WTC11 (cell line): ENCODE measurements around the gene PC. TPM values are rescaled to one million over a fixed set of nuclear protein-coding genes. Genes with fewer than 3 reads are reported as not detected.
A peak's percentile ranks its signal among the peaks of the same experiment; 100 is the strongest.

ENCODE experiments used
- ATAC-seq: fragments of 200-7000 bp; cut with Tn5 transposase; 2 replicates; pipeline ENCODE4 v1.10.0; 2021; ENCODE audit warnings: mild to moderate bottlenecking, moderate library complexity
- CTCF ChIA-PET: fragments of 300-600 bp; sonication (Branson Sonifier 250); formaldehyde crosslinking; loops from one replicate; lab custom pipeline; 2021; ENCODE audit warnings: antibody characterized with exemption; lab: Charles Lee
- POLR2A ChIA-PET: fragments of 350-600 bp; sonication (Branson Sonifier 250); formaldehyde crosslinking; loops from one replicate; lab custom pipeline; 2021; ENCODE audit warnings: antibody characterized with exemption; lab: Charles Lee
- DNase-seq: peaks from one replicate; pipeline ENCODE4 v3.0.0; 2021; ENCODE audit warnings: low spot score
- H3K27ac Mint-ChIP-seq: 2 replicates; pipeline ENCODE4 v1.8.0; 2021; ENCODE audit warnings: mixed read lengths
- H3K27me3 Mint-ChIP-seq: 2 replicates; pipeline ENCODE4 v1.8.0; 2021; ENCODE audit warnings: low read depth, mild to moderate bottlenecking, moderate library complexity, mixed read lengths
- H3K36me3 Mint-ChIP-seq: 2 replicates; pipeline ENCODE4 v1.8.0; 2021; ENCODE audit warnings: mixed read lengths
- H3K4me1 Mint-ChIP-seq: 2 replicates; pipeline ENCODE4 v1.8.0; 2022; ENCODE audit warnings: mixed read lengths
- H3K4me3 Mint-ChIP-seq: 2 replicates; pipeline ENCODE4 v1.8.0; 2021; ENCODE audit warnings: mild to moderate bottlenecking, moderate library complexity, mixed read lengths
- H3K9me3 Mint-ChIP-seq: 2 replicates; pipeline ENCODE4 v1.8.0; 2021; ENCODE audit warnings: mixed read lengths
- ATF3 ChIP-seq: sonication (generic); formaldehyde crosslinking; conservative IDR thresholded peaks from 2 replicates; pipeline ENCODE4 v1.8.1; 2022; ENCODE audit warnings: mild to moderate bottlenecking, missing genetic modification reagents
- CREM ChIP-seq: sonication (generic); formaldehyde crosslinking; IDR thresholded peaks from 2 replicates; pipeline ENCODE4 v1.8.1; 2022; ENCODE audit warnings: mild to moderate bottlenecking, missing genetic modification reagents, moderate library complexity
- EMX1 ChIP-seq: fragments of 250-450 bp; sonication (Bioruptor Pico); IDR thresholded peaks from 2 replicates; pipeline ENCODE4 v1.8.0; 2021; ENCODE audit warnings: mild to moderate bottlenecking
- FOXP1 ChIP-seq: sonication (generic); formaldehyde crosslinking; IDR thresholded peaks from 2 replicates; pipeline ENCODE4 v1.8.0; 2022; ENCODE audit warnings: missing genetic modification reagents, mild to moderate bottlenecking, moderate library complexity, borderline replicate concordance
- HMGA2 ChIP-seq: fragments of 250-450 bp; sonication (Bioruptor Pico); IDR thresholded peaks from 2 replicates; pipeline ENCODE4 v1.4.0; 2021; ENCODE audit warnings: mild to moderate bottlenecking, moderate library complexity
- HMGXB4 ChIP-seq: sonication (generic); formaldehyde crosslinking; IDR thresholded peaks from 2 replicates; pipeline ENCODE4 v1.8.1; 2023; ENCODE audit warnings: mild to moderate bottlenecking, moderate library complexity, missing genetic modification reagents
- JUN ChIP-seq: sonication (generic); formaldehyde crosslinking; IDR thresholded peaks from 2 replicates; pipeline ENCODE4 v1.8.0; 2023; ENCODE audit warnings: mild to moderate bottlenecking, missing genetic modification reagents
- MXD4 ChIP-seq: fragments of 250-450 bp; sonication (Bioruptor Pico); IDR thresholded peaks from 2 replicates; pipeline ENCODE4 v1.8.0; 2021; ENCODE audit warnings: mild to moderate bottlenecking, moderate library complexity, borderline replicate concordance
- MYBL2 ChIP-seq: sonication (generic); formaldehyde crosslinking; IDR thresholded peaks from 2 replicates; pipeline ENCODE4 v1.8.1; 2023; ENCODE audit warnings: mild to moderate bottlenecking, moderate library complexity, missing genetic modification reagents
- SP1 ChIP-seq: sonication (generic); formaldehyde crosslinking; conservative IDR thresholded peaks from 2 replicates; pipeline ENCODE4 v1.8.1; 2022; ENCODE audit warnings: missing genetic modification reagents
- TCF7 ChIP-seq: sonication (generic); formaldehyde crosslinking; IDR thresholded peaks from 2 replicates; pipeline ENCODE4 v1.8.0; 2022; ENCODE audit warnings: mild to moderate bottlenecking, low read depth, missing genetic modification reagents, moderate library complexity
- TEAD1 ChIP-seq: sonication (generic); formaldehyde crosslinking; IDR thresholded peaks from 2 replicates; pipeline ENCODE4 v1.8.0; 2022; ENCODE audit warnings: mild to moderate bottlenecking, missing genetic modification reagents
- ZNF138 ChIP-seq: sonication (generic); formaldehyde crosslinking; conservative IDR thresholded peaks from 2 replicates; pipeline ENCODE4 v1.8.1; 2022; ENCODE audit warnings: mild to moderate bottlenecking, moderate library complexity, missing genetic modification reagents
- ZNF263 ChIP-seq: sonication (generic); formaldehyde crosslinking; IDR thresholded peaks from 2 replicates; pipeline ENCODE4 v1.8.1; 2022; ENCODE audit warnings: low read depth, mild to moderate bottlenecking, moderate library complexity, missing genetic modification reagents
- ZNF317 ChIP-seq: sonication (generic); formaldehyde crosslinking; IDR thresholded peaks from 2 replicates; pipeline ENCODE4 v1.8.1; 2023; ENCODE audit warnings: low read depth, mild to moderate bottlenecking, moderate library complexity, missing genetic modification reagents, borderline replicate concordance
- ZNF416 ChIP-seq: fragments of 250-450 bp; sonication (Bioruptor Pico); IDR thresholded peaks from 2 replicates; pipeline ENCODE4 v1.9.0; 2021; ENCODE audit warnings: mild to moderate bottlenecking, inconsistent platforms
- ZNF671 ChIP-seq: fragments of 250-450 bp; sonication (Bioruptor Pico); IDR thresholded peaks from 2 replicates; pipeline ENCODE4 v1.8.0; 2021; ENCODE audit warnings: mild to moderate bottlenecking
- total RNA-seq: library from RNA; stranded (reverse); gene quantifications from 3 replicates; pipeline ENCODE4 v1.2.3, GENCODE V29; 2021
- TF ChIP-seq, protein P1 (sequence below): fragments of 250-450 bp; sonication (Bioruptor Pico); IDR thresholded peaks from 2 replicates; pipeline ENCODE4 v1.9.0; 2021; ENCODE audit warnings: moderate library complexity, mild to moderate bottlenecking, inconsistent platforms, borderline replicate concordance
- TF ChIP-seq, protein P2 (sequence below): fragments of 250-450 bp; sonication (Bioruptor Pico); IDR thresholded peaks from 2 replicates; pipeline ENCODE4 v1.9.0; 2021; ENCODE audit warnings: mild to moderate bottlenecking
- TF ChIP-seq, protein P3 (sequence below): fragments of 250-450 bp; sonication (Bioruptor Pico); IDR thresholded peaks from 2 replicates; pipeline ENCODE4 v2.1.2; 2022; ENCODE audit warnings: mild to moderate bottlenecking, moderate library complexity
- TF ChIP-seq, protein P4 (sequence below): sonication (generic); formaldehyde crosslinking; IDR thresholded peaks from 2 replicates; pipeline ENCODE4 v1.8.0; 2022; ENCODE audit warnings: missing genetic modification reagents

The PC gene
- total RNA-seq, 1 experiment from 2014 or later, result 27.2 TPM

DNA sequence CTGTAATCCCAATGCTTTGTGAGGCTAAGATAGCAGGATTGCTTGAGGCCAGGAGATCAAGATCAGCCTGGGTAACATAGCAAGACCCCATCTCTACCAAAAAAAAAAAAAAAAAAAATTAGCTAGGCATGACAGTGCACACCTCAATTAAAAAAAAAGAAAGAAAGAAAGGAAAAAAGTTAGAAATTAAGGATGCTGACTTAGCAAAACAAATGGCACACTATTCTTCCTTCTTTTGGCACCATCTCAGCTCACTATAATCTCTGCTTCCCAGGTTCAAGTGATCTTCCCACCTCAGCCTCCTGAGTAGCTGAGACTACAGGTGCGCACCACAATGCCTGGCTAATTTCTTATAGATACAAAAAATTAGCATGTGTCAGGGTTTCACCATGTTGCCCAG lies 33.9 kb downstream of the PC start:
- H3K4me3 Mint-ChIP-seq, result no peak overlapping the region
- H3K36me3 Mint-ChIP-seq, result peaks cover 21% of the 10 kb centered on the region
- H3K9me3 Mint-ChIP-seq, result peaks cover 22% of the 10 kb centered on the region
- POLR2A ChIA-PET, result interaction anchor here (0.6 kb wide), 2 partner anchors 23 to 26 kb away, joined by 3 read pairs; no protein-coding TSS in a partner anchor
- CTCF ChIA-PET, result no interaction called here
- H3K27me3 Mint-ChIP-seq, result no peaks in the 10 kb centered on the region
- TF ChIP-seq EMX1 (CRISPR knock-in tag) (no peak), MXD4 (CRISPR knock-in tag) (no peak)
- TF ChIP-seq, all 79 proteins: peak for 0
- no peak for DNase-seq
- Mint-ChIP-seq H3K27ac (no peak overlapping the region), H3K4me1 (peaks cover 24% of the 10 kb centered on the region)
- no peak for ATAC-seq

GRCh38 chr11:66922551-66922950 lies 35.6 kb downstream of the PC start:
- Mint-ChIP-seq H3K36me3 (peaks cover 21% of the 10 kb centered on the region), H3K4me3 (no peak overlapping the region), H3K4me1 (peaks cover 27% of the 10 kb centered on the region), H3K9me3 (peaks cover 22% of the 10 kb centered on the region), H3K27me3 (no peaks in the 10 kb centered on the region), H3K27ac (no peak overlapping the region)
- no peak for ATAC-seq
- DNase-seq, result no peak
- TF ChIP-seq, protein P1, sequence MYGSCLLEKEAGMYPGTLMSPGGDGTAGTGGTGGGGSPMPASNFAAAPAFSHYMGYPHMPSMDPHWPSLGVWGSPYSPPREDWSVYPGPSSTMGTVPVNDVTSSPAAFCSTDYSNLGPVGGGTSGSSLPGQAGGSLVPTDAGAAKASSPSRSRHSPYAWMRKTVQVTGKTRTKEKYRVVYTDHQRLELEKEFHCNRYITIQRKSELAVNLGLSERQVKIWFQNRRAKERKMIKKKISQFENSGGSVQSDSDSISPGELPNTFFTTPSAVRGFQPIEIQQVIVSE, result no peak
- TF ChIP-seq HMGA2 (CRISPR knock-in tag), result no peak
- TF ChIP-seq, protein P2, sequence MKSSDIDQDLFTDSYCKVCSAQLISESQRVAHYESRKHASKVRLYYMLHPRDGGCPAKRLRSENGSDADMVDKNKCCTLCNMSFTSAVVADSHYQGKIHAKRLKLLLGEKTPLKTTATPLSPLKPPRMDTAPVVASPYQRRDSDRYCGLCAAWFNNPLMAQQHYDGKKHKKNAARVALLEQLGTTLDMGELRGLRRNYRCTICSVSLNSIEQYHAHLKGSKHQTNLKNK (CRISPR knock-in tag), result no peak
- no peak for TF ChIP-seq TCF7 (CRISPR knock-in tag)
- TF ChIP-seq ATF3 (CRISPR knock-in tag), result no peak
- TF ChIP-seq JUN, result no peak
- no peak for TF ChIP-seq ZNF317
- no peak for TF ChIP-seq ZNF416 (CRISPR knock-in tag)
- no peak for TF ChIP-seq TEAD1 (CRISPR knock-in tag)
- ChIA-PET CTCF (interaction anchor here (0.6 to 1.1 kb wide), 2 partner anchors 54 to 100 kb away, joined by 3 to 4 read pairs; no protein-coding TSS in a partner anchor), POLR2A (interaction anchor here (0.6 kb wide), 1 partner anchor 106 kb away, joined by 3 read pairs; no protein-coding TSS in a partner anchor)

- DNase-seq (no peak), ATAC-seq (peak; percentile 34)
- H3K4me1 Mint-ChIP-seq, result peaks cover 30% of the 10 kb centered on the region
- H3K4me3 Mint-ChIP-seq, result no peak overlapping the region
- ChIA-PET CTCF (interaction anchor here (0.7 to 1.1 kb wide), 3 partner anchors 19 to 101 kb away, joined by 3 to 4 read pairs (median 3); no protein-coding TSS in a partner anchor), POLR2A (no interaction called here)
- peaks cover 17% of the 10 kb centered on the region for H3K36me3 Mint-ChIP-seq
- H3K9me3 Mint-ChIP-seq, result peaks cover 18% of the 10 kb centered on the region
- no peaks in the 10 kb centered on the region for H3K27me3 Mint-ChIP-seq
- peak overlapping the region; percentile 44 for H3K27ac Mint-ChIP-seq
- TF ChIP-seq, protein P3, sequence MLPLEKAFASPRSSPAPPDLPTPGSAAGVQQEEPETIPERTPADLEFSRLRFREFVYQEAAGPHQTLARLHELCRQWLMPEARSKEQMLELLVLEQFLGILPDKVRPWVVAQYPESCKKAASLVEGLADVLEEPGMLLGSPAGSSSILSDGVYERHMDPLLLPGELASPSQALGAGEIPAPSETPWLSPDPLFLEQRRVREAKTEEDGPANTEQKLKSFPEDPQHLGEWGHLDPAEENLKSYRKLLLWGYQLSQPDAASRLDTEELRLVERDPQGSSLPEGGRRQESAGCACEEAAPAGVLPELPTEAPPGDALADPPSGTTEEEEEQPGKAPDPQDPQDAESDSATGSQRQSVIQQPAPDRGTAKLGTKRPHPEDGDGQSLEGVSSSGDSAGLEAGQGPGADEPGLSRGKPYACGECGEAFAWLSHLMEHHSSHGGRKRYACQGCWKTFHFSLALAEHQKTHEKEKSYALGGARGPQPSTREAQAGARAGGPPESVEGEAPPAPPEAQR (CRISPR knock-in tag), result no peak
- no peak for TF ChIP-seq FOXP1 (CRISPR knock-in tag)
- TF ChIP-seq MYBL2 (CRISPR knock-in tag), result no peak
- no peak for TF ChIP-seq ZNF263
- no peak for TF ChIP-seq ZNF671 (CRISPR knock-in tag)
- no peak for TF ChIP-seq SP1 (CRISPR knock-in tag)
- TF ChIP-seq, protein P4, sequence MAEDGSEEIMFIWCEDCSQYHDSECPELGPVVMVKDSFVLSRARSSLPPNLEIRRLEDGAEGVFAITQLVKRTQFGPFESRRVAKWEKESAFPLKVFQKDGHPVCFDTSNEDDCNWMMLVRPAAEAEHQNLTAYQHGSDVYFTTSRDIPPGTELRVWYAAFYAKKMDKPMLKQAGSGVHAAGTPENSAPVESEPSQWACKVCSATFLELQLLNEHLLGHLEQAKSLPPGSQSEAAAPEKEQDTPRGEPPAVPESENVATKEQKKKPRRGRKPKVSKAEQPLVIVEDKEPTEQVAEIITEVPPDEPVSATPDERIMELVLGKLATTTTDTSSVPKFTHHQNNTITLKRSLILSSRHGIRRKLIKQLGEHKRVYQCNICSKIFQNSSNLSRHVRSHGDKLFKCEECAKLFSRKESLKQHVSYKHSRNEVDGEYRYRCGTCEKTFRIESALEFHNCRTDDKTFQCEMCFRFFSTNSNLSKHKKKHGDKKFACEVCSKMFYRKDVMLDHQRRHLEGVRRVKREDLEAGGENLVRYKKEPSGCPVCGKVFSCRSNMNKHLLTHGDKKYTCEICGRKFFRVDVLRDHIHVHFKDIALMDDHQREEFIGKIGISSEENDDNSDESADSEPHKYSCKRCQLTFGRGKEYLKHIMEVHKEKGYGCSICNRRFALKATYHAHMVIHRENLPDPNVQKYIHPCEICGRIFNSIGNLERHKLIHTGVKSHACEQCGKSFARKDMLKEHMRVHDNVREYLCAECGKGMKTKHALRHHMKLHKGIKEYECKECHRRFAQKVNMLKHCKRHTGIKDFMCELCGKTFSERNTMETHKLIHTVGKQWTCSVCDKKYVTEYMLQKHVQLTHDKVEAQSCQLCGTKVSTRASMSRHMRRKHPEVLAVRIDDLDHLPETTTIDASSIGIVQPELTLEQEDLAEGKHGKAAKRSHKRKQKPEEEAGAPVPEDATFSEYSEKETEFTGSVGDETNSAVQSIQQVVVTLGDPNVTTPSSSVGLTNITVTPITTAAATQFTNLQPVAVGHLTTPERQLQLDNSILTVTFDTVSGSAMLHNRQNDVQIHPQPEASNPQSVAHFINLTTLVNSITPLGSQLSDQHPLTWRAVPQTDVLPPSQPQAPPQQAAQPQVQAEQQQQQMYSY, result no peak
- no peak for TF ChIP-seq HMGXB4 (CRISPR knock-in tag)
- TF ChIP-seq, protein P2 (CRISPR knock-in tag), result no peak
- TF ChIP-seq CREM, result no peak
- no peak for TF ChIP-seq ZNF138 (CRISPR knock-in tag)
These were observed 37.0 kb downstream of the PC start for GRCh38 chr11:66920978-66921784.
